HEK293 (cell line): ENCODE results near the gene PFKFB1.

Source experiments
- CTCF ChIA-PET: fragments of 350-600 bp; formaldehyde crosslinking; extraction: SDS; loops from one replicate; lab custom pipeline; 2021; ENCODE audit warnings: antibody characterized with exemption; lab: Yijun Ruan, JAX
- POLR2A ChIA-PET: fragments of 300-600 bp; formaldehyde crosslinking; extraction: SDS; loops from one replicate; lab custom pipeline; 2020; ENCODE audit warnings: antibody characterized with exemption, inconsistent platforms; lab: Yijun Ruan, JAX
- H3K27ac ChIP-seq: fragments of 200-500 bp; sonication (Bioruptor generic); 2 replicates; pipeline ENCODE4 v1.5.1; 2014; ENCODE audit warnings: low read depth, low read length, control low read depth, inconsistent platforms; ENCODE audit errors: extremely low read depth
- H3K36me3 ChIP-seq, 2 experiments: fragments of 200-500 bp in 1 of 2; sonication (Bioruptor generic) in 1 of 2; 1 replicate in 1 of 2; 2 replicates in 1 of 2; pipeline ENCODE4 v1.5.1; 2014 to 2017; ENCODE audit warnings: inconsistent platforms in 2 of 2, low read length in 2 of 2; ENCODE audit not compliant: control insufficient read depth in 2 of 2, insufficient read depth in 1 of 2
- H3K4me1 ChIP-seq: fragments of 200-500 bp; sonication (Bioruptor generic); 2 replicates; pipeline ENCODE4 v1.5.1; 2014; ENCODE audit warnings: mild to moderate bottlenecking, low read length, inconsistent platforms; ENCODE audit not compliant: control insufficient read depth, insufficient read depth
- H3K4me3 ChIP-seq: 2 replicates; pipeline ENCODE4 v1.5.1; 2011; ENCODE audit warnings: low read depth, mild to moderate bottlenecking, control low read depth, low read length, moderate library complexity
- H3K9me3 ChIP-seq: fragments of 200-500 bp; sonication (Bioruptor generic); 2 replicates; pipeline ENCODE4 v1.5.1; 2014; ENCODE audit warnings: low read depth, low read length, inconsistent platforms; ENCODE audit not compliant: control insufficient read depth, insufficient read depth
- KLF10 ChIP-seq: fragments of 450-650 bp; IDR thresholded peaks from 2 replicates; pipeline ENCODE4 v1.5.1; 2018; ENCODE audit warnings: missing biosample characterization, mild to moderate bottlenecking, missing genetic modification characterization
- PRDM1 ChIP-seq: fragments of 450-650 bp; formaldehyde crosslinking; IDR thresholded peaks from 2 replicates; pipeline ENCODE4; 2016; ENCODE audit warnings: missing biosample characterization, missing genetic modification characterization
- REST ChIP-seq: fragments of 450-650 bp; formaldehyde crosslinking; IDR thresholded peaks from 2 replicates; pipeline ENCODE4 v1.5.1; 2016; ENCODE audit warnings: missing biosample characterization, missing genetic modification characterization
- TRIM28 ChIP-seq: IDR thresholded peaks from 2 replicates; pipeline ENCODE4 v1.6.1; 2011; ENCODE audit warnings: low read length, control low read depth, borderline replicate concordance
- ZNF112 ChIP-seq: fragments of 450-650 bp; formaldehyde crosslinking; IDR thresholded peaks from 2 replicates; pipeline ENCODE4 v1.5.0; 2017; ENCODE audit warnings: missing biosample characterization, missing genetic modification characterization
- ZNF350 ChIP-seq: fragments of 450-650 bp; formaldehyde crosslinking; IDR thresholded peaks from 2 replicates; pipeline ENCODE4 v1.5.0; 2017; ENCODE audit warnings: missing biosample characterization, mild to moderate bottlenecking, missing genetic modification characterization
- ZNF585B ChIP-seq: fragments of 450-650 bp; formaldehyde crosslinking; IDR thresholded peaks from 2 replicates; pipeline ENCODE4 v1.5.1; 2016; ENCODE audit warnings: missing biosample characterization, missing genetic modification characterization
- ZNF629 ChIP-seq: fragments of 450-650 bp; formaldehyde crosslinking; IDR thresholded peaks from 2 replicates; pipeline ENCODE4 v1.5.1; 2017; ENCODE audit warnings: missing biosample characterization, missing genetic modification characterization
- ZNF658 ChIP-seq: fragments of 450-650 bp; formaldehyde crosslinking; IDR thresholded peaks from 2 replicates; pipeline ENCODE4; 2016; ENCODE audit warnings: missing biosample characterization, missing genetic modification characterization
- ZNF701 ChIP-seq: fragments of 450-650 bp; formaldehyde crosslinking; IDR thresholded peaks from 2 replicates; pipeline ENCODE4 v1.5.1; 2016; ENCODE audit warnings: missing biosample characterization, missing genetic modification characterization
- ZNF747 ChIP-seq: fragments of 450-650 bp; formaldehyde crosslinking; IDR thresholded peaks from 2 replicates; pipeline ENCODE4 v1.5.1; 2016; ENCODE audit warnings: missing biosample characterization, missing genetic modification characterization
- TF ChIP-seq, protein P1 (sequence below): fragments of 450-650 bp; formaldehyde crosslinking; IDR thresholded peaks from 2 replicates; pipeline ENCODE4 v1.5.1; 2016; ENCODE audit warnings: missing biosample characterization, missing genetic modification characterization
- TF ChIP-seq, protein P2 (sequence below): fragments of 450-650 bp; formaldehyde crosslinking; IDR thresholded peaks from 2 replicates; pipeline ENCODE4 v1.5.1; 2016; ENCODE audit warnings: missing biosample characterization, missing genetic modification characterization, low read depth

Gene PFKFB1

GRCh38 chrX:54928876-54929275, 65.1 kb downstream of the PFKFB1 start (continued):
- no peak for TF ChIP-seq REST (tag by site-specific recombination)
- TF ChIP-seq TRIM28, result no peak

GRCh38 chrX:54926978-54927377, 67.0 kb downstream of the PFKFB1 start:
- ChIA-PET CTCF (no interaction called here), POLR2A (no interaction called here)
- TF ChIP-seq ZNF701 (tag by site-specific recombination), result no peak
- TF ChIP-seq, protein P1, sequence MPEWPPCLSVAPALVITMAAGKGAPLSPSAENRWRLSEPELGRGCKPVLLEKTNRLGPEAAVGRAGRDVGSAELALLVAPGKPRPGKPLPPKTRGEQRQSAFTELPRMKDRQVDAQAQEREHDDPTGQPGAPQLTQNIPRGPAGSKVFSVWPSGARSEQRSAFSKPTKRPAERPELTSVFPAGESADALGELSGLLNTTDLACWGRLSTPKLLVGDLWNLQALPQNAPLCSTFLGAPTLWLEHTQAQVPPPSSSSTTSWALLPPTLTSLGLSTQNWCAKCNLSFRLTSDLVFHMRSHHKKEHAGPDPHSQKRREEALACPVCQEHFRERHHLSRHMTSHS (tag by site-specific recombination), result no peak
- no peak for TF ChIP-seq KLF10 (tag by site-specific recombination)
- TF ChIP-seq ZNF629 (tag by site-specific recombination), result no peak
- no peak for TF ChIP-seq ZNF747
- no peak for TF ChIP-seq ZNF658 (tag by site-specific recombination)
- TF ChIP-seq PRDM1 (tag by site-specific recombination), result no peak
- peaks cover 0 to 100% of the 10 kb centered on the region in 2 experiments; a peak in 1 of 3 replicates for H3K36me3 ChIP-seq
- H3K27ac ChIP-seq, result no peak overlapping the region
- no peak overlapping the region for H3K4me3 ChIP-seq
- H3K4me1 ChIP-seq, result no peaks in the 10 kb centered on the region
- no peaks in the 10 kb centered on the region for H3K9me3 ChIP-seq

- no peaks in the 10 kb centered on the region for H3K4me1 ChIP-seq
- no peaks in the 10 kb centered on the region for H3K9me3 ChIP-seq
- ChIA-PET POLR2A (no interaction called here), CTCF (no interaction called here)
- H3K27ac ChIP-seq, result no peak overlapping the region
- TF ChIP-seq ZNF585B (tag by site-specific recombination), result no peak
- TF ChIP-seq ZNF112 (tag by site-specific recombination), result no peak
- TF ChIP-seq ZNF350 (tag by site-specific recombination), result no peak
- no peak overlapping the region for H3K4me3 ChIP-seq
- peaks cover 0 to 64% of the 10 kb centered on the region in 2 experiments; a peak in 1 of 3 replicates for H3K36me3 ChIP-seq
Measured at GRCh38 chrX:54923376-54923775, 70.6 kb downstream of the PFKFB1 start.

DNA sequence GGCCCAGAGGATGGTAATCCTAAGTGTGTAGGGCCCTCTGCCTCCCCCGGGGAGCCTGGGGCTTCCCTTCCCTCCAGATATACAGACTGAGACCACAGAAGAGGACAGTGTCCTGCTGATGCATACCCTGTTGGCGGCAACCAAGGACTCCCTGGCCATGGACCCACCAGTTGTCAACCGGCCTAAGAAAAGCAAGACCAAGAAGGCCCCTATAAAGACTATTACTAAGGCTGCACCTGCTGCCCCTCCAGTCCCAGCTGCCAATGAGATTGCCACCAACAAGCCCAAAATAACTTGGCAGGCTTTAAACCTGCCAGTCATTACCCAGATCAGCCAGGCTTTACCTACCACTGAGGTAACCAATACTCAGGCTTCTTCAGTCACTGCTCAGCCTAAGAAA, 71.4 kb downstream of the PFKFB1 start:
- ChIA-PET CTCF (no interaction called here), POLR2A (no interaction called here)
- Histone ChIP-seq H3K27ac (no peak overlapping the region), H3K9me3 (no peaks in the 10 kb centered on the region), H3K4me3 (no peak overlapping the region), H3K4me1 (no peaks in the 10 kb centered on the region), H3K36me3 (peaks cover 0 to 56% of the 10 kb centered on the region in 2 experiments; a peak in 1 of 3 replicates)
- TF ChIP-seq, protein P2, sequence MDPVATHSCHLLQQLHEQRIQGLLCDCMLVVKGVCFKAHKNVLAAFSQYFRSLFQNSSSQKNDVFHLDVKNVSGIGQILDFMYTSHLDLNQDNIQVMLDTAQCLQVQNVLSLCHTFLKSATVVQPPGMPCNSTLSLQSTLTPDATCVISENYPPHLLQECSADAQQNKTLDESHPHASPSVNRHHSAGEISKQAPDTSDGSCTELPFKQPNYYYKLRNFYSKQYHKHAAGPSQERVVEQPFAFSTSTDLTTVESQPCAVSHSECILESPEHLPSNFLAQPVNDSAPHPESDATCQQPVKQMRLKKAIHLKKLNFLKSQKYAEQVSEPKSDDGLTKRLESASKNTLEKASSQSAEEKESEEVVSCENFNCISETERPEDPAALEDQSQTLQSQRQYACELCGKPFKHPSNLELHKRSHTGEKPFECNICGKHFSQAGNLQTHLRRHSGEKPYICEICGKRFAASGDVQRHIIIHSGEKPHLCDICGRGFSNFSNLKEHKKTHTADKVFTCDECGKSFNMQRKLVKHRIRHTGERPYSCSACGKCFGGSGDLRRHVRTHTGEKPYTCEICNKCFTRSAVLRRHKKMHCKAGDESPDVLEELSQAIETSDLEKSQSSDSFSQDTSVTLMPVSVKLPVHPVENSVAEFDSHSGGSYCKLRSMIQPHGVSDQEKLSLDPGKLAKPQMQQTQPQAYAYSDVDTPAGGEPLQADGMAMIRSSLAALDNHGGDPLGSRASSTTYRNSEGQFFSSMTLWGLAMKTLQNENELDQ, result no peak
